Erythroblast (primary cell): ENCODE measurements around the gene HYAL2.

Experiments used
- GATA1 ChIP-seq: IDR thresholded peaks from 2 replicates; pipeline ENCODE4 v1.6.1; 2011; ENCODE audit warnings: low read depth, mild to moderate bottlenecking, control low read depth, low read length, moderate library complexity
- POLR2A ChIP-seq: IDR thresholded peaks from 2 replicates; pipeline ENCODE4 v1.6.1; 2011; ENCODE audit warnings: mild to moderate bottlenecking, low read length

DNA sequence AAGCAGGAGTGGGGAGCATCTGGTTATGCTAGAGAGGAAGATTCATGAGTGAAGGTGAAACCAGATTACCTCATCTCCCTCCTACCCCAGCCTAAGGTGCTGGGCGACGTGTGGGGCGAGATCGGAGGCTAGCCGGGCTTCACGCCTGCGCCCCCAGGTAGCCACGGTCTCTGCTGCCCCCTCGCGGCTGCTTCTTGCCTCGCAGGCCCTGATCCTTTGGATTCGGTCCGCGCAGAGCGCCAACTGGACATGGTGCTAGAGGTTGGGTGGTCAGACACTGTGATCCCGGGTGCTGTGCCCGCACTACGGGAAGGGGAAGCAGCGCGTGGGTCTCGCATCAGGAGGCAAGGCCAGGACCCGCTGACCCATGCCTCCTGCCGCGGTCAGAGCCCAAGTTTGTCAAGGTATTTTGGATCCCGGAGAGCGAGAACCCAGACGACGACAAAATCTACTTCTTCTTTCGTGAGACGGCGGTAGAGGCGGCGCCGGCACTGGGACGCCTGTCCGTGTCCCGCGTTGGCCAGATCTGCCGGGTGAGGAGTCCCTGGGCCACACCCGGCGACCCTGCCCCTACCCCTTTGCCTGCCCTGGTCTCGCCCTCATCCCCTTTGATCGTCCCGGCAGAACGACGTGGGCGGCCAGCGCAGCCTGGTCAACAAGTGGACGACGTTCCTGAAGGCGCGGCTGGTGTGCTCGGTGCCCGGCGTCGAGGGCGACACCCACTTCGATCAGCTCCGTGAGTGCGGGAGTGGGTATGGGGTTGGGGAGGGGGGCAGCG lies 49.4 kb downstream of the HYAL2 start:
- TF ChIP-seq POLR2A (no peak), GATA1 (no peak)
